ENCODE results near the gene KLK15.

DNA sequence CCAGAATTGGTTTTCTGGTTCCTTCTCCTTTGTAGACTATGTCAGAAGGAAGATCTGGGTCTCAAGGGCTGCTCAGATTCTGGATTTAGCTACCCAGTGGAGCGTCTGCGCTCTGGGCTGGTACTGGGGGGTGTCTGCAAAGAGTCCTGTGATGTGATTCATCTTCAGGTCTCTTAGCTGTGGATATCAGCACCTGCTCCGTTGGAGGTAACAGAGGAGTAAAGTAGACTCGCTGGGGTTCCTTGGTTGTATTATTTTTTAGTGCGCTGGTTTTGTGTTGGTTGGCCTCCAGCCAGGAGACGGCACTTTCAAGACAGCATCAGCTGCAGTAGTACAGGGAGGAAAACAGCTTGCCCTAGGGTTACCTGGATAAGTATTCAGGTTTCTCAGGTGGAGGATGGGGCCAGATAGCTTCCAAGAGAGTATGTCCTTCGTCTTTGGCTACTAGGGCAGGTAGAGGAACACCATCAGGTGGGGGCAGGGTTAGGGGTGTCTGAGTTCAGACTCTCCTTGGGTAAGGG lies 10.4 kb upstream of the KLK15 start:
- TF ChIP-seq CTCF (IDR thresholded peaks at IDR 0.05; ENCODE audit: low read length) (no peak), EZH2 (IDR thresholded peaks at IDR 0.05; ENCODE audit: borderline replicate concordance, low read length) (no peak)
